ENCODE data around the gene ABHD6. TPM values are rescaled to one million over a fixed set of nuclear protein-coding genes. Genes with fewer than 3 reads are reported as not detected.

ABHD6 gene
- total RNA-seq, 2 donors from 2014 or later, result 6.1 to 10.6 TPM

DNA sequence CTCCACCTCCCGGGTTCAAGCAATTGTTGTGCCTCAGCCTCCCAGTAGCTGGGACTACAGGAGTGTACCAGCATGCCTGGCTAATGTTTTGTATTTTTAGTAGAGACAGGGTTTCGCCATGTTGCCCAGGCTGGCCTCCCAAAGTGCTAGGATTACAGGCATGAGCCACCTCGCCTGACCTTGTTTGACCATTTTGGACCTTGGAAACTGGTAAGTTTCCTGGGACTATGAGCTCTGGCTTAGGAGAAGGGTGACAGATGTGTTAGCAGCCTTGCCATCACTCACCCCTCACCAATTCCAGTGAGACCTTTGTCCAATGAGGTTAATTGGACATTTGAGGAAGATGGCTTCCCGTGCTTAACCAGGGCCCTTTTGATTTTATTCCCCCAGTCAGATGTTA, 46.7 kb upstream of the ABHD6 start:
- no peaks in the 10 kb centered on the region for H3K27me3 ChIP-seq (replicated peaks; ENCODE audit: insufficient read depth)
- DNase-seq (ENCODE audit: low spot score) (no peak), ATAC-seq (ENCODE audit: insufficient number of reproducible peaks, low FRiP score, low read depth) (no peak)
- no peak overlapping the region for H3K27ac ChIP-seq
- H3K4me3 ChIP-seq, result no peak overlapping the region
- H3K4me1 ChIP-seq (ENCODE audit: control insufficient read depth in 1 of 2, low read depth in 2 of 2), result no peaks in the 10 kb centered on the region
- no peaks in the 10 kb centered on the region for H3K9me3 ChIP-seq
- TF ChIP-seq, protein P1, sequence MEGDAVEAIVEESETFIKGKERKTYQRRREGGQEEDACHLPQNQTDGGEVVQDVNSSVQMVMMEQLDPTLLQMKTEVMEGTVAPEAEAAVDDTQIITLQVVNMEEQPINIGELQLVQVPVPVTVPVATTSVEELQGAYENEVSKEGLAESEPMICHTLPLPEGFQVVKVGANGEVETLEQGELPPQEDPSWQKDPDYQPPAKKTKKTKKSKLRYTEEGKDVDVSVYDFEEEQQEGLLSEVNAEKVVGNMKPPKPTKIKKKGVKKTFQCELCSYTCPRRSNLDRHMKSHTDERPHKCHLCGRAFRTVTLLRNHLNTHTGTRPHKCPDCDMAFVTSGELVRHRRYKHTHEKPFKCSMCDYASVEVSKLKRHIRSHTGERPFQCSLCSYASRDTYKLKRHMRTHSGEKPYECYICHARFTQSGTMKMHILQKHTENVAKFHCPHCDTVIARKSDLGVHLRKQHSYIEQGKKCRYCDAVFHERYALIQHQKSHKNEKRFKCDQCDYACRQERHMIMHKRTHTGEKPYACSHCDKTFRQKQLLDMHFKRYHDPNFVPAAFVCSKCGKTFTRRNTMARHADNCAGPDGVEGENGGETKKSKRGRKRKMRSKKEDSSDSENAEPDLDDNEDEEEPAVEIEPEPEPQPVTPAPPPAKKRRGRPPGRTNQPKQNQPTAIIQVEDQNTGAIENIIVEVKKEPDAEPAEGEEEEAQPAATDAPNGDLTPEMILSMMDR (IDR thresholded peaks at IDR 0.05), result no peak
- H3K36me3 ChIP-seq, result no peaks in the 10 kb centered on the region

DNA sequence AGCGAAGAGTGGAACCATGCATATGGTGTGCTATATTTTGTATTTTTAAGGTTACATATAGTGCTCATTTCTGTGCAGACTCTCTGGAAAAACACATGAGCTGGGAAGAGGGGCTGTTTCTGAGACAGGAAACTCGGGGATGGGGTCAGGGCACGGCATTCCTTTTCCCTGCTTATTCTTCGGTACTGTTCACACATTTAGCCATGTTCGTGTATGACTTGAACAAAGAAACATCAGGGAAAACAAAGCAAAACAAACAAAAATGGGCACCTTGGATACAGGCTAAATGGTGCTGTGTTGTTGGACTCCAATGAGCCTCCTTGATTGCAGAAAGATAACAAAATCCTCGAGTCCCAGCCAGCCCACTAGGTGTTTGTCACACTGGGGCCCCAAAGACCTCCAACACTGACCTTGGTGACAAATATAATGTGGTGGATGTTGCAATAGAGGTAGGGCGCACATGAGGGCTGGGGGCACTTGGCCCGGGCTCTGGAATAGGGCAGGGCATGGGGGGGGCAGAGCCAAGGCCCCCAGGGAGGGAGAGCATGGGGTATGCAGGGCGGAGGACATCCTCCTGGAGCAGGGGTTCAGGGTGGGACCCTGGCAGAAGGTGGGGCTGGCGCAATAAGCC, 46.1 kb upstream of the ABHD6 start:
- no peak for DNase-seq (ENCODE audit: low spot score)
- H3K27ac ChIP-seq, result no peak overlapping the region

DNA sequence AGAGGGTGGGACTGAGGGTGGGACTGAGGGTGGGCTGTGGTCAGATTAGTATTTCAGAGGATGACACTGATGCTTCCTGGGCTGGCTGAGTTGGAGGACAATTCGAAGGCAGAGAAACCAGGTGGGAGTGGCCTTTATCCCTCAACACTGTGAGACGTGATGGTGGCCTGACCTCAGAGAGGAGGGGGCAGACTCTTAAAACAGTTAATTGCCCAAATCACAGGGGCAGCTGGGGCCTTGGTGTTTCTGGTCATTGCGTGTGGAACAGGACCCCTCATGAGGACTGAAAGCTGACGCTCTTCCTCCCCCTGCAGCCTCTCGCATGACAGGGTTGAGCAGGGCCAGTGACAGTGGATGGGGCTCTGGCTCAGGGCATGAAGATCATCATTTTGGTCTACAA, 45.5 kb upstream of the ABHD6 start:
- no peaks in the 10 kb centered on the region for H3K9me3 ChIP-seq
- H3K4me1 ChIP-seq (ENCODE audit: control insufficient read depth in 1 of 2, low read depth in 2 of 2), result no peaks in the 10 kb centered on the region
- DNase-seq (ENCODE audit: low spot score) (no peak), ATAC-seq (ENCODE audit: insufficient number of reproducible peaks, low FRiP score, low read depth) (no peak)
- H3K36me3 ChIP-seq, result no peaks in the 10 kb centered on the region
- H3K4me3 ChIP-seq, result no peak overlapping the region
- H3K27me3 ChIP-seq (replicated peaks; ENCODE audit: insufficient read depth), result no peaks in the 10 kb centered on the region
- TF ChIP-seq, protein P1 (IDR thresholded peaks at IDR 0.05), result no peak
- no peak overlapping the region for H3K27ac ChIP-seq

More for the DNA sequence above, 46.1 kb upstream of the ABHD6 start:
- H3K9me3 ChIP-seq, result no peaks in the 10 kb centered on the region
- H3K4me1 ChIP-seq (ENCODE audit: control insufficient read depth in 1 of 2, low read depth in 2 of 2), result no peaks in the 10 kb centered on the region
- TF ChIP-seq, protein P1 (IDR thresholded peaks at IDR 0.05), result no peak
- no peaks in the 10 kb centered on the region for H3K27me3 ChIP-seq (replicated peaks; ENCODE audit: insufficient read depth)
- H3K4me3 ChIP-seq, result no peak overlapping the region
- ATAC-seq (ENCODE audit: insufficient number of reproducible peaks, low FRiP score, low read depth), result no peak
- no peaks in the 10 kb centered on the region for H3K36me3 ChIP-seq

DNA sequence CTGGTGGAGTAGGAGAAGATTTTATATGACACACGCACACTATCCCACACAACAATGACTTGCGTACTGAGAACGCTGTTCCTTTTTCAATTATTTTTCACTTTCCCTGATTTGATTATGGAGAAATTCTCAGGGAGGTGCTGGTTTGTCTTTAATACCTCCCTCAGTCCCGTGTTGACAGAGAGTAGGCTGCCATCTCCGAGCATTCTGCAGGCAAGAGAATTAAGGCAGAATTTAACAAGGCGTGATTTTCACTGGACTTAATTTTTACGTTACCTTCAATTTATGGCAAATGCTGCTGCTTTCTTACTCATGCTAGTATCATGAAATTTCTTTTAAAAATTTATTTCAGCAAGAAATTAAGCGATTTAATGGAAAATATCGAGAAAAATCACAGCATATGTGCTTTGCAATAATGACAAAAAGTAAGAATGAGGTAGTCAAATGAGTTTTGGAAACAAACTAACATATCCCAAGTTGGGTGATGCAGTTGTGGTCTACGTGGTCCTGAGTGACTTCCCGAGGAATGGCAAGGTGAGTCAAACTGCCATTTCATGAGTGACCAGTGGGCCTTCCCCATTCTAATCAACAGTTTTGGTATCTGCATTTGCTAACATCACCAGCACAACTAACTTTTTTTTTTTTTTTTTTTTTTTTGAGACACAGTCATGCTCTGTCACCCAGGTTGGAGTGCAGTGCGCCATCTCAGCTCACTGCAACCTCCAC, 43.7 kb upstream of the ABHD6 start:
- H3K4me3 ChIP-seq, result no peak overlapping the region
- ATAC-seq (ENCODE audit: insufficient number of reproducible peaks, low FRiP score, low read depth) (no peak), DNase-seq (ENCODE audit: low spot score) (no peak)
- no peaks in the 10 kb centered on the region for H3K9me3 ChIP-seq
- no peak overlapping the region for H3K27ac ChIP-seq
- TF ChIP-seq, protein P1 (IDR thresholded peaks at IDR 0.05), result no peak
- peaks cover 8 to 12% of the 10 kb centered on the region in 2 donors for H3K4me1 ChIP-seq (ENCODE audit: control insufficient read depth in 1 of 2, low read depth in 2 of 2)
- no peaks in the 10 kb centered on the region for H3K36me3 ChIP-seq
- no peaks in the 10 kb centered on the region for H3K27me3 ChIP-seq (replicated peaks; ENCODE audit: insufficient read depth)

GRCh38 chr3:58197588-58197987, 40.0 kb upstream of the ABHD6 start:
- no peak for DNase-seq (ENCODE audit: low spot score)
- TF ChIP-seq, protein P1 (IDR thresholded peaks at IDR 0.05), result no peak
- H3K4me3 ChIP-seq, result no peak overlapping the region
- H3K27me3 ChIP-seq (replicated peaks; ENCODE audit: insufficient read depth), result no peaks in the 10 kb centered on the region
- H3K9me3 ChIP-seq, result no peaks in the 10 kb centered on the region
- H3K27ac ChIP-seq, result no peak overlapping the region
- H3K4me1 ChIP-seq (ENCODE audit: control insufficient read depth in 1 of 2, low read depth in 2 of 2), result peaks cover 16 to 22% of the 10 kb centered on the region in 2 donors
- ATAC-seq (ENCODE audit: insufficient number of reproducible peaks, low FRiP score, low read depth), result no peak
- H3K36me3 ChIP-seq, result no peaks in the 10 kb centered on the region

Data from thoracic aorta (tissue), 2 donors.